Measurements from ENCODE around the gene PXMP2.

- TF ChIP-seq CTCF (IDR thresholded peaks at IDR 0.05; ENCODE audit: insufficient read depth, low read length), result no peak
- no peak for TF ChIP-seq POLR2AphosphoS5 (IDR thresholded peaks at IDR 0.05; ENCODE audit: low read depth)
Measured at GRCh38 chr12:132677492-132677891, 9.9 kb upstream of the PXMP2 start.

Data from HL-60 (cell line).